ENCODE results near the gene GAB3. TPM values are rescaled to one million over a fixed set of nuclear protein-coding genes. Genes with fewer than 3 reads are reported as not detected.

GAB3 gene
- total RNA-seq, 1 experiment from 2014 or later = 0.11 TPM

Other genes with a start within 250 kb of the GAB3 start
- gene FAM3A, start 234.8 kb downstream of the GAB3 start, total RNA-seq (2014; rRNA removed; shearing (Covaris generic)) = 8.2 and 11.3 TPM in 2 replicates
- gene G6PD, start 204.2 kb downstream of the GAB3 start, total RNA-seq (2014; rRNA removed; shearing (Covaris generic)) = 18.6 and 19.1 TPM in 2 replicates
- 28.1 and 37.7 TPM in 2 replicates for gene IKBKG, start 203.5 kb downstream of the GAB3 start, total RNA-seq (2014; rRNA removed; shearing (Covaris generic))
- gene CTAG1A, start 165.9 kb downstream of the GAB3 start, total RNA-seq (2014; rRNA removed; shearing (Covaris generic)) = 1.8 TPM in 1 of 2 replicates, not detected in the other
- gene CTAG1B, start 131.8 kb downstream of the GAB3 start, total RNA-seq (2014; rRNA removed; shearing (Covaris generic)) = 1.8 TPM in 1 of 2 replicates, not detected in the other
- gene CTAG2, start 97.5 kb downstream of the GAB3 start, total RNA-seq (2014; rRNA removed; shearing (Covaris generic)) = 3.8 and 13.4 TPM in 2 replicates
- gene DKC1, start 11.8 kb upstream of the GAB3 start, total RNA-seq (2014; rRNA removed; shearing (Covaris generic)) = 109 and 124 TPM in 2 replicates
- 11.6 and 21.8 TPM in 2 replicates for gene MPP1, start 54.4 kb upstream of the GAB3 start, total RNA-seq (2014; rRNA removed; shearing (Covaris generic))
- gene SMIM9, start 83.6 kb upstream of the GAB3 start, total RNA-seq (2014; rRNA removed; shearing (Covaris generic)) = not detected in 2 replicates
- 4.4 and 4.7 TPM in 2 replicates for gene F8A1, start 135.3 kb upstream of the GAB3 start, total RNA-seq (2014; rRNA removed; shearing (Covaris generic))

Measured in Daoy (cell line).